ENCODE results near the gene THY1.

Gene THY1

DNA sequence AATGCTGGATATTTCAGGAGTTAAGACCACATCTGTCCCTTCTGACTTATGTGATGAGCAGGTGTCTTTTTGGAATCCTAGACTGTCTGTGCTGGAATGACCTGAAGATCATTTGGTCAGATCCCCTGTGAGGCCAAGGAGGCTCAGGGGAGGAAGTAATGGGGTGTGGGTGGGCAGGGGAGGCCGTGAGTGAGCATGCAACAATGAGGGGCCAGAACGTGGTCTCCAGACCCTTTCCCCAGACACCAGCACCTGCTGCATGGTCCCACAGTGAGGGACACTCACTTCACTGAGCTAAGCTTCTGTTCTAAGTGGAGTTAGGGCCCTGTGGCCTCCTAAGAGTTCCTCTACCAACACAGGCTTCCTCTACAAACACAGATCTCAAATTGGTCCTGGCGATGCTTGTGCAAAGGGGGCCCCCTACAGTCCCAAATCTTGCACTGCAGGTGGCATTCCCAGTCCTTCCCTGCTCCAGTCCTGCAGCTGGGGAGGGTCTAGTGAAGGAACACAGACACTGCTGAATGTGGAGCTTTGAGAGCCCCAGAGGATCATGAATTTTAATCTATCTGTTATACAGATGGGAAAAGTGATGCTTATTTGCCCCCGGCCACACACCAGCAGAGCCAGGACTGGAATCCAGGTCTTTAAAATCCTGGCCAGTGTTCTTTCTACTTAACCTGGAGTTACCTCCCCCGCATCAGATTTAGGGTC is 48.9 kb downstream of the THY1 start:
- Histone ChIP-seq H3K27ac (ENCODE audit: low read length) (no peak overlapping the region), H3K4me3 (ENCODE audit: low read depth in 1 of 2, low read length in 2 of 2) (no peak overlapping the region), H3K36me3 (ENCODE audit: control insufficient read depth in 1 of 2, insufficient read depth in 2 of 2, low read length in 2 of 2) (no peaks in the 10 kb centered on the region), H3K9me3 (ENCODE audit: control insufficient read depth in 1 of 2, low read length in 2 of 2) (no peaks in the 10 kb centered on the region), H3K27me3 (ENCODE audit: low read depth, low read length) (no peaks in the 10 kb centered on the region), H3K4me1 (ENCODE audit: control insufficient read depth in 1 of 2, insufficient read depth in 2 of 2, low read length in 2 of 2) (peaks cover 9 to 48% of the 10 kb centered on the region in 2 donors)

DNA sequence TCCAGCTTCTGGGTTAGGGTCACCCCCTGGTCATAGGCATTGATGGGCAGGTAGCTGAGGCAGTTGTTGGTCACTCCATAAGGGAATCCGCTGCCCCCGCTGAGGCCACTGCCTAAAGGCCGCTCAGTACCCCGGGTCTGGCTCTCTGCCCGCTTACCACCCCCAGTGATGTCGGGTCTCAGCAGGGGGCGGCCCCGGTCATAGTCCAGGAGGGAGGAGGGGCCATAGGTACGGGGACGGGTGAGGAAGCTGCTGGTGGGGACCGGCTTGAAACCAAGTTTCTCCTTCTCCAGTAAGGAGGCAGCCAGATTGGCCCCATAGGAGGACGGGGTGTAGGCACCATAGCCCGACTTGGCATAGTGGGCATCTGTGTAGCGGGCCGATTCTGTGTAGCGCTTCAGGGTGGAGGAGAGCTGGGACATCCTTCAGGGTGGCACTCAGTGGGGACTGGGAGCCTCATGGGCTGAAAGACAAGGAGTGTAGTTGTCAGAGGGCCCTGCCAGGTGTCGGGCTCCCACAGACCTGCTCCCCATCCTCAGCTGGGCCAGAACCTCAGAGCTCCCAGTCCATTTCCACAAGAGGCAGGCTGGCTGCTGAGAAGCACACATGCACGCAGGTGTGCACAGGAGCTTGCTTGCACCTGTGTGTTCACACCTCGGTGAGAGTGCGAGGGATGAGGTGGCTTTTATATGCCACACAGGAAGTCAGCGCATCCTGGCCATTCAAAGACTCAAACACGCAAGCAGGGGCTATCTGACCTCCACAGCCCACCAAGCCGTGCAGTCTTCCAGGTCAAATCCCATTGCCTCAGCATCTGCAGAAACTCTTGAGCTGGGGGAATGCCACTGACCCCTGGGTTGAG is 49.7 kb downstream of the THY1 start:
- H3K9me3 ChIP-seq (ENCODE audit: control insufficient read depth in 1 of 2, low read length in 2 of 2), result no peaks in the 10 kb centered on the region
- H3K27ac ChIP-seq (ENCODE audit: low read length), result no peak overlapping the region
- no peaks in the 10 kb centered on the region for H3K27me3 ChIP-seq (ENCODE audit: low read depth, low read length)
- H3K4me1 ChIP-seq (ENCODE audit: control insufficient read depth in 1 of 2, insufficient read depth in 2 of 2, low read length in 2 of 2), result peaks cover 15 to 56% of the 10 kb centered on the region in 2 donors
- no peaks in the 10 kb centered on the region for H3K36me3 ChIP-seq (ENCODE audit: control insufficient read depth in 1 of 2, insufficient read depth in 2 of 2, low read length in 2 of 2)
- H3K4me3 ChIP-seq (ENCODE audit: low read depth in 1 of 2, low read length in 2 of 2), result no peak overlapping the region

DNA sequence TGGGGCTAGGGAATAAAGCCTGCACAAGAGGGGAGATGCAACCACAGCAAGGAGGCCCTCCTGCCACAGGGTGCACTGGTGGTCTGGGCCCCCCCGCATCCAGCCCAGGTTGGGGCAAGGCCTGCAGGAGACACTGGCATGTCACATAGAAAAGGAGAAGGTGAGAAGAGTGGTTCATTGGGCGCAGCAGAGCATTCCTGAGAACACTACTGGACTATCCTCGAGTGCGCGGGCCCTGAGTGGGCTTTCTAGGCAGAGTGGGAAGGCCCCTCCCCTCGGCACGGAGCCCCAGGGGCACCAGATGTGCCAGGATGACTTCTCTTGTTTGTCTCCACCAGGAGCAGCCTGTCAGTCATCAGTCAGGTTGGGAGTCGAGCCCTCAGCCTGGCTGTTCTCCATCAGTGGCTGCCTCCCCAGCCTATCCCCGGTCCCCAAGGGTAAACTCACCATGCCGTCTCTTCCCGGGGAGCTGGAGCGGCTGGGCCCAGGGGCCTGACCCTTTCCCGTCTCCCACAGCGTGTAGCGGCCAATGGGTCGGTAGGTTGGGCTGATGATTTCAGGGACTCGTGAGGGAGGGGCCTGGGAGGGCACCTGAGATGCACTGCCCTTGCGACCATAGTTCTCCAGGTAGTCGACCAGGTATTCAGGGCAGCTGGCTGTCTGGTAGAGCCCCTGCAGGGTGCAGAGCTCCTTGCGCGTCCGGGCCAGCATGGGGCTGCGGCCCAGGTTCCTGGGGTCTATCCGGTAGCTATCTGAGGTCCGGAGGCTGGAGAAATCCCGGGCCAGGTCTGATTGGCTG is 50.5 kb downstream of the THY1 start:
- Histone ChIP-seq H3K4me3 (ENCODE audit: low read depth in 1 of 2, low read length in 2 of 2) (no peak overlapping the region), H3K36me3 (ENCODE audit: control insufficient read depth in 1 of 2, insufficient read depth in 2 of 2, low read length in 2 of 2) (no peaks in the 10 kb centered on the region), H3K27ac (ENCODE audit: low read length) (no peak overlapping the region), H3K9me3 (ENCODE audit: control insufficient read depth in 1 of 2, low read length in 2 of 2) (no peaks in the 10 kb centered on the region), H3K27me3 (ENCODE audit: low read depth, low read length) (no peaks in the 10 kb centered on the region), H3K4me1 (ENCODE audit: control insufficient read depth in 1 of 2, insufficient read depth in 2 of 2, low read length in 2 of 2) (peaks cover 21 to 64% of the 10 kb centered on the region in 2 donors)

DNA sequence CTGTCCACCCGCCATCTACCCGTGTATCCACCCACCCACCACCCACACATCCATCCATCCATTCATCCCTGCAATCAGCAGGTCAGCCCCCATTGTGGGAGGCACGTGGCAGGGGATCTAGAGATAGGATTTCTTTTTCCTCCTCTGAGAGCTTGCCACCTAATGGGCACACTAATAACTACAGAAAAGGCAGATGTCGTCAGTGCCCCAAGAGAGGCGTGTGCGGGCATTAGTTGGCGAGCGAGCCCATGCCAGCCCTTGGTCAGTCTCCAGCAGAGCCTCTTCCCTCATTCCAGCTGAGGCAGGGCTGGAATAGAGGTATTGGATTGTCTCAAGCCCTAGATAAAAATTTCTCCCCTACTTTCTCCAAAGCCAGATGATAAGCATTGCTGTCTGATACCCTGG is 51.2 kb downstream of the THY1 start:
- no peak overlapping the region for H3K4me3 ChIP-seq (ENCODE audit: low read depth in 1 of 2, low read length in 2 of 2)
- H3K36me3 ChIP-seq (ENCODE audit: control insufficient read depth in 1 of 2, insufficient read depth in 2 of 2, low read length in 2 of 2), result no peaks in the 10 kb centered on the region
- H3K4me1 ChIP-seq (ENCODE audit: control insufficient read depth in 1 of 2, insufficient read depth in 2 of 2, low read length in 2 of 2), result peaks cover 26 to 66% of the 10 kb centered on the region in 2 donors
- no peaks in the 10 kb centered on the region for H3K27me3 ChIP-seq (ENCODE audit: low read depth, low read length)
- H3K9me3 ChIP-seq (ENCODE audit: control insufficient read depth in 1 of 2, low read length in 2 of 2), result no peaks in the 10 kb centered on the region
- H3K27ac ChIP-seq (ENCODE audit: low read length), result no peak overlapping the region

DNA sequence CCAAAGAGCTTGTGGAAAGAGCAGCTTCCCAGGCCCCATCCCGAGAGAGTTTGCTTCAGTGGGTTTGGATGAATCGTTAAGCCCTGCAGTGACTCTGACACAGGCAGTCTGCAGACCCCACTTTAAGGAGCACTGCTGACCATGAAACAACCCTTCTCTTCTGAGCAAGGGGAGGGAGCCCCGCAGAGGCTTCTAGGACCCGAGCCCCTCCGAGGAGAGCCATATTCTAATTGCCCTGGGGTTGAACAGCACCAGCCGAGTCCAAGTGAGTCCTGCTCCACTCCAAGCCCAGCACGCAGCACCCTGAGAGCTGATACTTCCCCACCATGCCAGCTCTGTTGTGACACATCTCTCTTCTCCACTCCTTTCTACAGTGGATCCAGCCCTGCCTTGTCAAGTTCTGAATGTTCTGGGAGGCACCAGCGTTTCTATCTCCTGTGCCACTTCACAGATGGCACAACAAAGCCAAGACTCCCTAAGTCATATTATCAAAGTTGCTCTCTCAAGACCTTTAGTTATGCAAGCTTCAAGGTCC is 51.8 kb downstream of the THY1 start:
- Histone ChIP-seq H3K36me3 (ENCODE audit: control insufficient read depth in 1 of 2, insufficient read depth in 2 of 2, low read length in 2 of 2) (no peaks in the 10 kb centered on the region), H3K27ac (ENCODE audit: low read length) (no peak overlapping the region), H3K27me3 (ENCODE audit: low read depth, low read length) (no peaks in the 10 kb centered on the region), H3K4me1 (ENCODE audit: control insufficient read depth in 1 of 2, insufficient read depth in 2 of 2, low read length in 2 of 2) (peaks cover 26 to 66% of the 10 kb centered on the region in 2 donors), H3K4me3 (ENCODE audit: low read depth in 1 of 2, low read length in 2 of 2) (no peak overlapping the region), H3K9me3 (ENCODE audit: control insufficient read depth in 1 of 2, low read length in 2 of 2) (no peaks in the 10 kb centered on the region)

DNA sequence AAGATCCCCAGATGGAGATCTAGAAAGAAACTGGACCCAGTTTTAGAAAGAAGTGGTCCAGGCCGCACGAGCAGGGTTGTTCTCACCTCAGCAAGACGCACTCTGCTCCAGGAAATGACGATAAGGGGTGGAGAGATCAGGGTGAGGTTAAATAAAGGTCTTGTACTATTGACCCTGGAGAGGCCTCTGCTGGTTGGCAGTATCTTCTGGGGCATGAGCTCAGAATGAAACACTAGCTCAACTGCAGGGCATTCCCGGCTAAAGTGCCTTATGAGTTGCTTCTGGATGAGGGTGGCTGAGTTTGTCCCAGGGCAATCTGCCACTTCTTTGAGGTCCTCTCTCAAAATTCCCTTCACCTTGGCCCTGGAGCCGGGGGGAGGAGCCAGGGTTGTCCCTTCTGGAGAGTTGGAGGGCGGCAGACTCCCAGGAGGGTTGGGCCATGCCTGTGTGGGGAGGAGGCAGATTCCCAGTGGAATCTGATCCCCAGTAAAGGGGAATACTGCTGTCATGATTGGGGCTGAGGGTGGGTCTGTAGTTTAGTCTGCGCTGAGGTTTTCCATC is 52.4 kb downstream of the THY1 start:
- H3K27me3 ChIP-seq (ENCODE audit: low read depth, low read length), result no peaks in the 10 kb centered on the region
- no peak overlapping the region for H3K27ac ChIP-seq (ENCODE audit: low read length)
- no peaks in the 10 kb centered on the region for H3K36me3 ChIP-seq (ENCODE audit: control insufficient read depth in 1 of 2, insufficient read depth in 2 of 2, low read length in 2 of 2)
- H3K4me3 ChIP-seq (ENCODE audit: low read depth in 1 of 2, low read length in 2 of 2), result no peak overlapping the region
- H3K4me1 ChIP-seq (ENCODE audit: control insufficient read depth in 1 of 2, insufficient read depth in 2 of 2, low read length in 2 of 2), result peaks cover 26 to 69% of the 10 kb centered on the region in 2 donors
- H3K9me3 ChIP-seq (ENCODE audit: control insufficient read depth in 1 of 2, low read length in 2 of 2), result no peaks in the 10 kb centered on the region

DNA sequence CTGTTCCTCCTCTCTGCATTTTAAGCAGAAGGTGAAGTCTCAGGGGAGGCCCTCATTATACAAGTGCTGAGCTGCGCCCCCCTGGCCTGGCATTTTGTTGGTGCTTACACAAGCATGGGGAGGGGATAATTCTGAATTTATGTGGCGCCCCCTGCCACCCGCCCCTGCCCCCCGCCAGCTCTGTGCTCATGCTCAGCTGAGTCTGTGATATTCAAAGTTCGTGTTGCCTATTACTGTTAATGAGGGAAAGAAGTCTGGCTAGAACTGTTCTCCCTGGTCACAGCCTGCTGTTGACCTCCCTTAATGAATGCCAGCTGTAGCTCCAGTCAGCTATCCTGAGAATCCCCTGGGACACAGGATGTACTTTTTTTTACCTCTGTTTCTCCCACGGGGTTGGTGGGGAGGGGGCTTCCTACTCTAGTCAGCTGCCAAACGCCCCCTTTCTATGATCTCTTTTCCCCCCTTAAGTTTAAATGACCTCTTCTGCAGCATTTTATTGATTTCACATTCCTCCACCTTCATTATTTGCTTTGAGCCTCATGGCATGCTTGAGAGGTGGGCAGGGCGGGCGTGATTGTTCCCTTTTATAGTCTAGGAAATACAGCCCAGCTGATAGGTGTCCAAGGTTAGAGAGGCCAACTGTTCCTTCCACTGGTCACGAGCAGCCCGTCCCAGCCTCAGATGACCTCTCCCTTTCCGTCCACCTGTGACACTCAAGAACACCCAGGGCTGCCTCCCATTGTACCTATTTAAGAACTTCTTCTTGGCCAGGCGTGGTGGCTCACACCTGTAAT is 53.6 kb downstream of the THY1 start:
- H3K4me1 ChIP-seq (ENCODE audit: control insufficient read depth in 1 of 2, insufficient read depth in 2 of 2, low read length in 2 of 2), result peaks cover 35 to 69% of the 10 kb centered on the region in 2 donors
- H3K36me3 ChIP-seq (ENCODE audit: control insufficient read depth in 1 of 2, insufficient read depth in 2 of 2, low read length in 2 of 2), result no peaks in the 10 kb centered on the region
- no peaks in the 10 kb centered on the region for H3K9me3 ChIP-seq (ENCODE audit: control insufficient read depth in 1 of 2, low read length in 2 of 2)
- no peak overlapping the region for H3K4me3 ChIP-seq (ENCODE audit: low read depth in 1 of 2, low read length in 2 of 2)
- H3K27ac ChIP-seq (ENCODE audit: low read length), result peak overlapping the region; percentile 68
- H3K27me3 ChIP-seq (ENCODE audit: low read depth, low read length), result peaks cover 10% of the 10 kb centered on the region

DNA sequence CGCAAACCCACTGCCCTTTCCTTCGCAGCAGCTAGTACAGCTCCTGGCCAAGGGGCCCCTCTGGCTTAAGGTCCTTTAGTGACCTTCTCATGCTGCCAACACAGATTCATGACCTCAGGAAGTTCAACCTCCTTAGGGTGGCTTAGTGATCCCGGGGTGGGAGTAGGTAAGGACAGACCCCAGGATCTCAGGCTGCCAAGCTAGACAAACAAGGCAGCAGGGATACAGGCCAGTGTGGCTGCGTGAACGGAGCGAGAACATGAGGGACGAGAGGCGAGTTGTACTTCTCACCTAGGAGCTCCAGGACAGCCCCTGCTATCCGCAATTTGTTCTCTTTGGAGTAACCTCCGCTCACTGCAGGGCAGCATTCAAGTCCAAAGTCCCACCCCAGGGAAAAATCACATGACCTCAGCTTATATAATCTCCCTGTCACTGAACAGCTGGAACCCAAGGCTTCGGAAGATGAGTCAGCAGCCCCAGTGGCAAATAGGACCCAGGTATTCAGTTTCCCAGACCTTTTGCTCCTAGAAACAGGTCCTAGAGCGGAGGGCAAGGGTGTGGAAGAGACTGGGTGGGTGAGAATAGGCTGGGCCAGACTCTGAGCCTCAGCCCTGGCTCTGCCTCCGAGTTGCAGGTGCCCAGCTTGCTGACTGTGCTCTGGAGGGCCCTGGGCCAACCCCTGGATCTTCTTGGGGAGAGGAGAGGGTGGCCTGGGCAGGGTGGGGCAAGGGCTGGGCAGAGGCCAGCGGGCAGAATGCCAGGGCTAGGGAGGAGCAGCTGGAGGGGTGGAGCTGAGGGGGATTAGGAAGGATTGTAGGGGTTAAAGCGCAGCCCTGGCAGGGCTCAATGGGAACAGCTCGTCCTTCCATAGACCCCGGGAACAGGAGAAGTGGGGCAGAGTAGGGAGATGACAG is 54.6 kb downstream of the THY1 start:
- no peaks in the 10 kb centered on the region for H3K36me3 ChIP-seq (ENCODE audit: control insufficient read depth in 1 of 2, insufficient read depth in 2 of 2, low read length in 2 of 2)
- peak overlapping the region; percentile 68 for H3K27ac ChIP-seq (ENCODE audit: low read length)
- H3K9me3 ChIP-seq (ENCODE audit: control insufficient read depth in 1 of 2, low read length in 2 of 2), result no peaks in the 10 kb centered on the region
- peaks cover 10% of the 10 kb centered on the region for H3K27me3 ChIP-seq (ENCODE audit: low read depth, low read length)
- peak overlapping the region in 1 of 2 donors; percentile 29 for H3K4me3 ChIP-seq (ENCODE audit: low read depth in 1 of 2, low read length in 2 of 2)
- peaks cover 36 to 69% of the 10 kb centered on the region in 2 donors for H3K4me1 ChIP-seq (ENCODE audit: control insufficient read depth in 1 of 2, insufficient read depth in 2 of 2, low read length in 2 of 2)

DNA sequence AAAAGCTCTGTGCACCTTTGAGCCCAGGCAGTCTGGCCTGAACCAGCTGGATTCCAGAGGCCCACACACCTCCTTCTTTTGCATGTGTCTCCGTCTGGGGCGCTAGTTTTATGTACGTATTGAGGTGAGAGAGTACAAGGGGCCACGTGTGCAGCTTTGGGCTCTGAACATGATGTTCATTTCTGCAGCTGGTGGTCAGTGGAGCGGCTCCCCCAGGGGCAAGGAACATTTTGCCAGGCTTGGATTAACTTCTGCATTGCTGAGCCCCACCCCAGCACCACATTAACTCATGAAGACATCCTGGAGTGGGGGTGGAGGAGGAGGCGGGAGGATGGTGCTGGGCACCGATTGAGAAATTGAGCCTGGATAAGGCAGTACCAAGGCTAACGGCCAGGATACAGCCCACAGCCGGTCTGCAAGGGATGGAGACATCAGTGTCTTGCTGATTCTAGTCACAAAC is 55.3 kb downstream of the THY1 start:
- Histone ChIP-seq H3K4me3 (ENCODE audit: low read depth in 1 of 2, low read length in 2 of 2) (no peak overlapping the region), H3K27ac (ENCODE audit: low read length) (peak overlapping the region; percentile 68), H3K27me3 (ENCODE audit: low read depth, low read length) (peaks cover 10% of the 10 kb centered on the region), H3K36me3 (ENCODE audit: control insufficient read depth in 1 of 2, insufficient read depth in 2 of 2, low read length in 2 of 2) (no peaks in the 10 kb centered on the region), H3K4me1 (ENCODE audit: control insufficient read depth in 1 of 2, insufficient read depth in 2 of 2, low read length in 2 of 2) (peaks cover 36 to 76% of the 10 kb centered on the region in 2 donors), H3K9me3 (ENCODE audit: control insufficient read depth in 1 of 2, low read length in 2 of 2) (no peaks in the 10 kb centered on the region)
